Measurements from ENCODE around the gene DDX49. TPM values are rescaled to one million over a fixed set of nuclear protein-coding genes. Genes with fewer than 3 reads are reported as not detected.

DDX49 gene
- total RNA-seq, 2 donors from 2014 or later, result 31.1 to 57.8 TPM

DNA sequence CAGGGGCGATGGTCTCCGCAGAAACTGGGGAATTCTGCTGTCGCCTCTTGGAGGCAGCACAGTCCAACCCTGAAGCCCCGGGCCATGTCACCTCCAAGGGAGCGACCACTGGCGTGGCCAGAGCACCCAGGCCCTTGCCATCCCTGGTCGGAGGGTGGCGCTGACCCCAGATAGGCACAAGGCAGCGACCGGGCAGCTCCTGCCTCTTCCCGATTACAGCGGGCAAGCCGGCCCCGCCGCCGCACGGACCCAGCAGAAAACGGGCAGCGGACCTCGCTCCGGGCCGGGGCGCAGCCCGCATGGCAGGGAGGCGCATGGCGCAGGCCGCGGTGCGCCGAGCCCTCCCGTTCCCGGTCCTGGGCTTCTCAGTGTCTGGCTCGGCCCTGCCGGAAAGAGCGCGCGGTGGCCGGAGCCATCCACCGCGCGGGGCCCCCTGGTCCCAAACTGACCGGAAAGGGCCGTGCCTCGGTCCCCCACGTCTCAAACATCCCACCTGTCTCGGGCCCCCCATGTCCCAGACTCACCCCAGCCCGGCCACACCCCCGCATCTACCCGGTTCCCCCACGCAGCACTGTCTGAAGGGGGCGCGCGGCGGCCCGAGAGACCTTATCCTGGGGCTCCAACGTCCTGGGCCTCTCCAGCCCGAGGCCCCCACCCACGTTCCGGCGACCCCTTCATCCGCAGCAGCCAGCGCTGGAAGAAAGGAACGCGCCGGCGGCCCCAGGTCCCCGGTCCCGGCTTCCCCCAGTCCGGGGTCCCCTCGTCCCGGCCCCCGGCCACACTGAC, 24.3 kb upstream of the DDX49 start:
- no peaks in the 10 kb centered on the region for H3K36me3 ChIP-seq
- intact Hi-C loops (cut with DNase I), result no loop called here
- peaks cover 5% of the 10 kb centered on the region for H3K4me1 ChIP-seq
- no peak overlapping the region for H3K27ac ChIP-seq
- H3K4me3 ChIP-seq, result peak overlapping the region; percentile 13
- no peaks in the 10 kb centered on the region for H3K9me3 ChIP-seq
- H3K27me3 ChIP-seq, result peaks cover 27% of the 10 kb centered on the region
- no peak overlapping the region for H3K9ac ChIP-seq (ENCODE audit: low read depth in 2 of 2, low read length in 2 of 2)
- no peak for DNase-seq
- TF ChIP-seq, protein P1, sequence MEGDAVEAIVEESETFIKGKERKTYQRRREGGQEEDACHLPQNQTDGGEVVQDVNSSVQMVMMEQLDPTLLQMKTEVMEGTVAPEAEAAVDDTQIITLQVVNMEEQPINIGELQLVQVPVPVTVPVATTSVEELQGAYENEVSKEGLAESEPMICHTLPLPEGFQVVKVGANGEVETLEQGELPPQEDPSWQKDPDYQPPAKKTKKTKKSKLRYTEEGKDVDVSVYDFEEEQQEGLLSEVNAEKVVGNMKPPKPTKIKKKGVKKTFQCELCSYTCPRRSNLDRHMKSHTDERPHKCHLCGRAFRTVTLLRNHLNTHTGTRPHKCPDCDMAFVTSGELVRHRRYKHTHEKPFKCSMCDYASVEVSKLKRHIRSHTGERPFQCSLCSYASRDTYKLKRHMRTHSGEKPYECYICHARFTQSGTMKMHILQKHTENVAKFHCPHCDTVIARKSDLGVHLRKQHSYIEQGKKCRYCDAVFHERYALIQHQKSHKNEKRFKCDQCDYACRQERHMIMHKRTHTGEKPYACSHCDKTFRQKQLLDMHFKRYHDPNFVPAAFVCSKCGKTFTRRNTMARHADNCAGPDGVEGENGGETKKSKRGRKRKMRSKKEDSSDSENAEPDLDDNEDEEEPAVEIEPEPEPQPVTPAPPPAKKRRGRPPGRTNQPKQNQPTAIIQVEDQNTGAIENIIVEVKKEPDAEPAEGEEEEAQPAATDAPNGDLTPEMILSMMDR (IDR thresholded peaks at IDR 0.05), result no peak

DNA sequence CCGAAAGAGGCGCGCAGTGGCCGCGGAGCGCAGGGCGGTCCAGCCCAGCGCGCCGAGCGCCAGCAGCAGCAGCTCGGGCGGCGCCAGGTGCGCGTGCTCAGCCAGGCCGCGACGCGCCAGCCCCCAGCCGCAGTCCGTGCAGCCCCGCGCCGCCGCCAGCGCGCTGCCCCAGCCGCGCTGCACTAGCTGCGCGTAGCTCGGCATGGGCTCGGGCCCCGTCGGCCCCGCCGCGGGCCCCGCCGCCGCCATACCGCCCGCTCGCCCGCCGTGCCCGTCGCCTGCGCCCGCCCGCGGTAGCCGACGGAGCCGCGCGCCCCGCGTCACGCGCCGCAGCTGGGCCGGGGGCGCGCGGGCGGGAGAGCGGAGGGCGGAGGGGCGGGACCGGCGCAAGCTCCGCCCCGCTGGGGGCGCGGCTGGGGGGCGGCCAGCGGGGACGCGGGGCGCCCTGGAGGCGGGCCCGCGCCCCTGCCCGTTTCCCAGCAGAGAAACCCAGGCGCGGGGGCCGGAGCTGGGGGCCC, 23.6 kb upstream of the DDX49 start, which contains the start of gene CERS1:
CERS1 (minus strand) TSS at position 335 of the 518 bp plus-strand sequence; CDS start at position 249, 86 bp downstream.
- H3K4me3 ChIP-seq, result peak within 1 kb of the TSS; percentile 13
- H3K27me3 ChIP-seq, result peaks cover 27% of the 10 kb centered on the region
- no peak within 1 kb of the TSS for H3K27ac ChIP-seq
- peaks cover 5% of the 10 kb centered on the region for H3K4me1 ChIP-seq
- no peaks in the 10 kb centered on the region for H3K9me3 ChIP-seq
- intact Hi-C loops (cut with DNase I), result no loop called here
- no peak within 1 kb of the TSS for H3K9ac ChIP-seq (ENCODE audit: low read depth in 2 of 2, low read length in 2 of 2)
- TF ChIP-seq, protein P1 (IDR thresholded peaks at IDR 0.05), result no peak
- no peak for DNase-seq
- no peaks in the 10 kb centered on the region for H3K36me3 ChIP-seq

DNA sequence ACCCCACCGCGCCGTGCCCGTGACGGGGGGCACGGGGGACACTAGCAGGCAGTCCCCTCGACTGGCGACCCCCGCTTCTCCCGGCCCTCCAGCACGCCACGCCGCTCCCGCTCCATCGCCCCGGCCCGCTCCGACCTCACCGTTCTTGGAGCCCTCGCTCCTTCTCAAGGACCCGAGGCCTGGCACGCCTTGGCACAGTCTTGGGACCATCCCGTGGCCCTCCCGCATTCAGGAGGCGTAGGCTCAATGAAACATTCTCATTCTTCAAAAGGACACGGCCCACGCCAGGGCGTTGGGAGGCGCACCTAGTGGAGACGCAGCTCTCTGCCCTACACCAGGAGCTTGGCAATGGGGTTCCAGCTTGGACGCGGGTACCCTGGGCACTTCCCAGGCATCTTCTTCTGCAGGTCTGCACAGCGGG, 23.1 kb upstream of the DDX49 start:
- Histone ChIP-seq H3K9ac (ENCODE audit: low read depth in 2 of 2, low read length in 2 of 2) (no peak overlapping the region), H3K27ac (no peak overlapping the region), H3K36me3 (no peaks in the 10 kb centered on the region), H3K9me3 (no peaks in the 10 kb centered on the region), H3K27me3 (peaks cover 27% of the 10 kb centered on the region), H3K4me3 (no peak overlapping the region), H3K4me1 (peaks cover 5% of the 10 kb centered on the region)
- TF ChIP-seq, protein P1 (IDR thresholded peaks at IDR 0.05), result no peak
- no peak for DNase-seq
- intact Hi-C loops (cut with DNase I), result no loop called here

DNA sequence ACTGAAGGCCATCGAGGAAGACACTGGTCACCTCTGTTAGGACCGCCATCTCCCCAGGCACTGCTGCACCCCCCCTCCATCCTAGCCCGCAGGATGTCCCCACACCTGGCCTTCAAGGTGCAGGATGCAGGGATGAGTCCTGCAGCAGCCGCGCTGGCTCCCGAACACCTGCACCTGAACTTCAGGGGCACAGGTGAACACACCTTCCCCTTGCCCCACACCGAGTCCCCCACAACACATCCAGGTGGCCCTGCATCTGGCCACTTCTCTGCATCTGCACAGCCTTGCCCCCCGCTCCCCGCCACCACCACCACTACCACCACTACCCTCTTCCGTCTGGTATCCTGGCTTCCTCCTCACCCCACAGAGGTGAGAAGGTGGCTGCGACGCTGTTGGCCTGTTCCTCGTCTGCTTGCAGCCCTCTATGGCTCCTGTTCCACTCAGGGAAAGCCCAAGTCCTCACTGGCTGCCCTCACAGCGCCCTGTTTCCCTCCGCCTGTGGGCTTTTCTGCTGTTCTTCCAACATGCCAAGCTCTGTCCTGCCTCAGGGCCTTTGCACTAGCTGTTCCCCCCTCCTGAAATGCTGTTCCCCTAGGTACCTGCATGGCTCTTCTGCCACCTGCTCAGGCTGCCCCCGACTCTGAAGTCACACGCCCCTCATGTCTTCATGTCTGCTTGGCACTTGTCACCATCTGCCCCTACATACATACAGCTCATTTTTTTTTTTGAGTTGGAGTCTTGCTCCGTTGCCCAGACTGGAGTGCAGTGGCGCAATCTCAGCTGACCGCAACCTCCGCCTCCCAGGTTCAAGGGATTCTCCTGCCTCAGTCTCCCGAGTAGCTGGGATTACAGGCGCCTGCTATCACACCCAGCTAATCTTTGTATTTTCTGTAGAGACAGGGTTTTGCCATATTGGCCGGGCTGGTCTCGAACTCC, 22.2 kb upstream of the DDX49 start:
- TF ChIP-seq, protein P1 (IDR thresholded peaks at IDR 0.05), result no peak
- Histone ChIP-seq H3K9me3 (no peaks in the 10 kb centered on the region), H3K36me3 (no peaks in the 10 kb centered on the region), H3K4me1 (peaks cover 5% of the 10 kb centered on the region), H3K9ac (ENCODE audit: low read depth in 2 of 2, low read length in 2 of 2) (no peak overlapping the region), H3K4me3 (no peak overlapping the region), H3K27ac (no peak overlapping the region), H3K27me3 (peaks cover 27% of the 10 kb centered on the region)
- intact Hi-C loops (cut with DNase I), result no loop called here
- no peak for DNase-seq

DNA sequence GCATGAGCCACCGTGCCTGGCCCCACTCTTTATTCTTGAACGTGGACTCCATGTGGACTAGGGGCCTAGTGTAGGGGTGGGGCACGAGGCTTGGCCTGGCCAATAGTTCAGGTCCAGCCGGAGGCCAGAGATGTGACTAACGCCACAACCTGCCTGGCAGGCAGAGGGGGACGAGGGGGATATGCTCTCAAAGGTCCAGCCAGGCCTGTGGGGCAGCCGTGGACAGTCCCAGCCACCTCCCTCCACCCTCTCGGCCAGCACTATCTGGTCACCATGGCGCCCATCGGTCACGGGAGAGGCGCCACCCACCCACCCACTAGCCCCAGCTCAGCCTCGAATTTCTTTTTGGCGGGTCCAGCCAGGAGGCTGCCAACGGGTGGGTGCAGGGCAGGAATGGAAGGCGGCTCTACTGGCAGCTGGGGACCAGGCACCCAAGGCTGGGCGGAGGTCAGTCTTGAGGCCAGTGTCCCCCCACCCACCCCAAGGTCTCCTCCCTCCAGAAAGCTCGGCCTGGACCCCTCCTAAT, 21.4 kb upstream of the DDX49 start:
- Histone ChIP-seq H3K9me3 (no peaks in the 10 kb centered on the region), H3K9ac (ENCODE audit: low read depth in 2 of 2, low read length in 2 of 2) (no peak overlapping the region), H3K27ac (no peak overlapping the region), H3K27me3 (peaks cover 27% of the 10 kb centered on the region), H3K4me3 (no peak overlapping the region), H3K4me1 (peaks cover 5% of the 10 kb centered on the region), H3K36me3 (no peaks in the 10 kb centered on the region)
- TF ChIP-seq, protein P1 (IDR thresholded peaks at IDR 0.05), result no peak
- intact Hi-C loops (cut with DNase I), result no loop called here
- no peak for DNase-seq
